Activated CD4-positive, alpha-beta T cell treated with anti-CD3 and anti-CD28 coated beads, Interleukin-2, amount 10 ng/mL, durations not matched to agents 7 days and 5 days (primary cell): ENCODE data around the gene RASGEF1B. TPM values are rescaled to one million over a fixed set of nuclear protein-coding genes. Genes with fewer than 3 reads are reported as not detected.

ENCODE experiments used
- CTCF ChIA-PET: fragments of 350-600 bp; sonication (Branson Sonifier 250); formaldehyde crosslinking; loops from one replicate; lab custom pipeline; 2021; ENCODE audit warnings: antibody characterized with exemption; lab: Charles Lee
- POLR2A ChIA-PET: fragments of 350-600 bp; sonication (Branson Sonifier 250); formaldehyde crosslinking; loops from one replicate; lab custom pipeline; 2021; ENCODE audit warnings: antibody characterized with exemption; lab: Charles Lee
- DNase-seq: peaks from one replicate; pipeline ENCODE4 v3.0.0-alpha.2; 2020
- H3K27ac Mint-ChIP-seq: one replicate; pipeline ENCODE4 v1.8.0; 2021; ENCODE audit warnings: mild to moderate bottlenecking, moderate library complexity, mixed read lengths
- H3K27me3 Mint-ChIP-seq: one replicate; pipeline ENCODE4 v1.8.0; 2021; ENCODE audit warnings: mixed read lengths
- H3K36me3 Mint-ChIP-seq: one replicate; pipeline ENCODE4 v1.8.0; 2021; ENCODE audit warnings: low read depth, mixed read lengths
- H3K4me1 Mint-ChIP-seq: one replicate; pipeline ENCODE4 v1.8.0; 2021; ENCODE audit warnings: mixed read lengths
- H3K4me3 Mint-ChIP-seq: one replicate; pipeline ENCODE4 v1.8.0; 2021; ENCODE audit warnings: mild to moderate bottlenecking, moderate library complexity, mixed read lengths
- H3K9me3 Mint-ChIP-seq: one replicate; pipeline ENCODE4 v1.8.0; 2021; ENCODE audit warnings: mixed read lengths
- total RNA-seq, 2 experiments: library from RNA; stranded (reverse); gene quantifications; one replicate each; pipeline ENCODE4 v1.2.3, GENCODE V29; 2021

RASGEF1B gene
- total RNA-seq, 2 experiments from 2014 or later = 2.7 TPM

DNA sequence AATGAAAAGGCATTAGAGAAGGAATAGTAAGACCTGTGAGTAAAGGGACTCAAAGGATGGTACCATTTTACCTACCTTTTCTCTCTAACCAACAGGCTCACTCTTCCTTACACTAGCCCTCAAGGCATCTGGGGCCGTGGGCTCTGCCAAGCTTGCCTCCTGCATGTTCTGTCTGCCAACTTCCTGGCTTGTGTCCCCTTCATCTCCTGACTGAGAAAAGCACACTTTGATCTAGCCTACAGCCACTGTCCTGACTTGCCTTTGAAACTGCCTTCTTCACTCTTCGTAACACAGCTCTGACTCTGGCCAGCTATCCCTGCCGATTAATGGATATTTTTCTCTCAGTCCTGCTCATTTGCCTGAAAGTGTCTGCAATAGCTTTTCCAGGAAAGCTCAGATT lies 76.5 kb downstream of the RASGEF1B start:
- H3K9me3 Mint-ChIP-seq = peaks cover 3% of the 10 kb centered on the region
- DNase-seq = no peak
- no peaks in the 10 kb centered on the region for H3K27me3 Mint-ChIP-seq
- H3K27ac Mint-ChIP-seq = no peak overlapping the region
- H3K4me1 Mint-ChIP-seq = peaks cover 4% of the 10 kb centered on the region
- ChIA-PET POLR2A (no interaction called here), CTCF (no interaction called here)
- H3K36me3 Mint-ChIP-seq = no peaks in the 10 kb centered on the region
- H3K4me3 Mint-ChIP-seq = no peak overlapping the region

DNA sequence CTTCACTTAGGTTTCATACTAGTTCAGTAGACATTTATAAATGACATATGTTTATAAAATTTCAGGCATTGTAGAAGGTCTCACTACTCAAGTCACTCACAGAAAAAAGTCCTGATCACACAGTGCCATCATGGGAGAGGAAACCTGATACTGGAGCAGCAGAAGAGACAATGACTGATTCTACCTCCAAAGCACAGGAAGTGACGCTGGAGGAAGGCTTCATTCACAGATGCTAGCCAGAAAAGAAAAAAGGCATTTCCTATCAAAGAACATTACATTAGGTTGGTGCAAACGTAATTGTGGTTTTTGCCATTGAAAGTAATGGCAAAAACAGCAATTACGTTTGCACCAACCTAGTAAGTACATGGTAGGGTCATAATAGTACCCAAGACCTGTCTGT lies 79.5 kb downstream of the RASGEF1B start:
- DNase-seq = no peak
- H3K27me3 Mint-ChIP-seq = no peaks in the 10 kb centered on the region
- H3K36me3 Mint-ChIP-seq = no peaks in the 10 kb centered on the region
- H3K4me3 Mint-ChIP-seq = no peak overlapping the region
- no peak overlapping the region for H3K27ac Mint-ChIP-seq
- CTCF ChIA-PET = no interaction called here
- POLR2A ChIA-PET = no interaction called here
- peaks cover 4% of the 10 kb centered on the region for H3K4me1 Mint-ChIP-seq
- peaks cover 3% of the 10 kb centered on the region for H3K9me3 Mint-ChIP-seq

DNA sequence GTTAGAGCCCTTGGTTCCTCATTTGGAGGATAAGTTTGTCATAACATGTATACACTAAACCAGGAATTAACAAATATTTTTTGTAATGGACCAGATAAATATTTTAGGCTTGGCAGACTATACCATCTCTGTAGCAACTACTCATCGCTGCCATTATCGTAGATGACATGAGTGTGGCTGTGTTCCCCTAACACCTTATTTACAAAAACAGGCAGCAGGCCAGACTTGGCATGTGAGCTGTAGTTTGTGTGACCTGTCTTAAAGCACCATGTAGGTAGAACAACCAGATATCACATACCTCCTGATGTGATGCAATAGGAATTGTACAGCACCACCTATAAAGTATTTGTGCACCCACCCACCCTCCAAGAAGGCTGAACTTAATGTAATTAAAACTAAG lies 82.0 kb downstream of the RASGEF1B start:
- Mint-ChIP-seq H3K9me3 (peaks cover 3% of the 10 kb centered on the region), H3K27me3 (peaks cover 2% of the 10 kb centered on the region), H3K36me3 (no peaks in the 10 kb centered on the region), H3K4me1 (peaks cover 4% of the 10 kb centered on the region), H3K27ac (no peak overlapping the region), H3K4me3 (no peak overlapping the region)
- ChIA-PET CTCF (no interaction called here), POLR2A (no interaction called here)
- DNase-seq = no peak

DNA sequence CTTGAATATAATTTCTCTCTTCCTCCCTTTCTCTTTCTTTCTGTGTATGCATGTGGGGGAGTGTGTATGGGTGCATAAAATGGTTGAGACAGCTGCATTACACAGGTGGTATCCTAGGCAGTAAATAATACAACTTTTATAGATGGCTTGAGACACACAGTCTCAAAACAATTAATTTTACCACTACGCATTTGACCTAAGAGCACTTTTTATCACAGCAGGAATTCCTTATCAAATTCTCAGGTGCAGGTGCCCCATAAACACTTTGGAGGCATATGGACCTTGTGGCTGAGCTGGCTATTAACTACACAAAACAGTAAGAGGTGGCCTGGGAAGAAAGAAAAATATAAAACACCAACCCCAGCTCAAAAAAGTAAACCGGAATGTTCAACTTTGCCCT lies 91.3 kb downstream of the RASGEF1B start:
- no peaks in the 10 kb centered on the region for H3K4me1 Mint-ChIP-seq

GRCh38 chr4:81378386-81378785 lies 93.3 kb downstream of the RASGEF1B start:
- H3K4me1 Mint-ChIP-seq = no peaks in the 10 kb centered on the region
- H3K27ac Mint-ChIP-seq = no peak overlapping the region
- ChIA-PET POLR2A (no interaction called here), CTCF (no interaction called here)
- no peak for DNase-seq
- no peaks in the 10 kb centered on the region for H3K9me3 Mint-ChIP-seq
- peaks cover 2% of the 10 kb centered on the region for H3K27me3 Mint-ChIP-seq
- H3K36me3 Mint-ChIP-seq = no peaks in the 10 kb centered on the region
- H3K4me3 Mint-ChIP-seq = no peak overlapping the region

More for the DNA sequence above, 91.3 kb downstream of the RASGEF1B start:
- Mint-ChIP-seq H3K27ac (no peak overlapping the region), H3K36me3 (no peaks in the 10 kb centered on the region), H3K4me3 (no peak overlapping the region), H3K27me3 (peaks cover 2% of the 10 kb centered on the region), H3K9me3 (no peaks in the 10 kb centered on the region)
- ChIA-PET CTCF (no interaction called here), POLR2A (no interaction called here)
- no peak for DNase-seq

GRCh38 chr4:81377191-81377590 lies 94.5 kb downstream of the RASGEF1B start:
- H3K4me3 Mint-ChIP-seq = no peak overlapping the region
- H3K36me3 Mint-ChIP-seq = no peaks in the 10 kb centered on the region
- peaks cover 9% of the 10 kb centered on the region for H3K27me3 Mint-ChIP-seq
- no peak for DNase-seq
- ChIA-PET CTCF (no interaction called here), POLR2A (no interaction called here)
- H3K27ac Mint-ChIP-seq = no peak overlapping the region
- H3K9me3 Mint-ChIP-seq = no peaks in the 10 kb centered on the region
- no peaks in the 10 kb centered on the region for H3K4me1 Mint-ChIP-seq

DNA sequence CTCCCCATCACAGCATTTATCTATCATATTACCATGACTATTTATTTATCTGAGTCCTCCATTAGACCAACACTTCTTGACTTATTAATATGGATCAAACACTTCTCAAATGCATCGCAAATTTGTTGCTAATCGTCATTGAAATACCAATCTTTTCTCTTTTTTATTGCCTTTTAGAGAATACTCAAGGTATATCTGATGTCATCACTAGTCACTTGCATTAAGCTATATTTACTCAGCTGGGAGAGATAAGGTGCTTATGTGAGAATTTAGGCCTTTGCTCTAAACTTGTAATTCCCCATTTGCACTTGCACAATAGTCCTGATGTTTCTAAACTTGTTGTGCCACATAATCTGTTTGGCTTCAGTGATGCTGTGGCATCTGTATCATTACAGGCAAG lies 95.0 kb downstream of the RASGEF1B start:
- ChIA-PET CTCF (no interaction called here), POLR2A (no interaction called here)
- no peaks in the 10 kb centered on the region for H3K36me3 Mint-ChIP-seq
- DNase-seq = no peak
- H3K9me3 Mint-ChIP-seq = no peaks in the 10 kb centered on the region
- no peak overlapping the region for H3K4me3 Mint-ChIP-seq
- H3K27me3 Mint-ChIP-seq = peaks cover 10% of the 10 kb centered on the region
- no peaks in the 10 kb centered on the region for H3K4me1 Mint-ChIP-seq
- no peak overlapping the region for H3K27ac Mint-ChIP-seq
